GM19099 (cell line): Measurements from ENCODE around the gene EIF4ENIF1.

Source experiments
- POLR2A ChIP-seq: IDR thresholded peaks from 3 replicates; pipeline ENCODE4 v1.6.1; 2011; ENCODE audit warnings: low read depth; ENCODE audit not compliant: insufficient read length; ENCODE audit errors: extremely low read depth

The EIF4ENIF1 gene

DNA sequence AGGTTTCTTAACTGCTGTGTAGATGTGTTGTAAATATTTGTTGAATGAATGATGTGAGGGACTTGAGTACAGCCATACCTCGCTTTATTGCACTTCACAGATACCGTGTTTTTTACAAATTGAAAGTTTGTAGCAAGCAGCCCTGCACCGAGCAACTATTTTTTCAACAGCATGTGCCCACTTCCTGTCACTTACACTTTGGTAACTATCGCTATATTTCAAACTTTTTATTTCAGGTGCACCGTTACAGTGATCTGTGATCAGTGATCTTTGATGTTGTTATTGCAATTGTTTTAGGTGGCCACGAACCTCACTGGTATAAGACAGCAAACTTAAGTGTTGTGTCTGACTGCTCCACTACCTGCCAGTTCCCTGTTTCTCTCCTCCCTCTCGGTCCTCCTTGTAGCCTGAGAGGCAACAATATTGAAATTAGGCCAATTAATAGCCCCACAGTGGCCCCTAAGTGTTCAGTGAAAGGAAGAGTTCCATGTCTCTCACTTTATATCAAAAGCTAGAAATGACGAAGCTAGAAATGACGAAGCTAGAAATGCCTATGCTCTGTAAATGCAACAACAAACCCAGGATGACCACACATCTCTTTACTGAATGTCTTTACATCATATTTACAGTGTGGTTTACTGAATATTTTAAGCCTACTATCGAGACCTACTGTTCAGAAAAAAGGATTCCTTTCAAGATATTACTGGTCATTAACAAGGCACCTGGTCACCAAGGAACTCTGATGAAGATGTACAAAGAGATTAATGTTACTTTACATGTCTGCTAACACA, 7.7 kb upstream of the EIF4ENIF1 start:
- no peak for TF ChIP-seq POLR2A

DNA sequence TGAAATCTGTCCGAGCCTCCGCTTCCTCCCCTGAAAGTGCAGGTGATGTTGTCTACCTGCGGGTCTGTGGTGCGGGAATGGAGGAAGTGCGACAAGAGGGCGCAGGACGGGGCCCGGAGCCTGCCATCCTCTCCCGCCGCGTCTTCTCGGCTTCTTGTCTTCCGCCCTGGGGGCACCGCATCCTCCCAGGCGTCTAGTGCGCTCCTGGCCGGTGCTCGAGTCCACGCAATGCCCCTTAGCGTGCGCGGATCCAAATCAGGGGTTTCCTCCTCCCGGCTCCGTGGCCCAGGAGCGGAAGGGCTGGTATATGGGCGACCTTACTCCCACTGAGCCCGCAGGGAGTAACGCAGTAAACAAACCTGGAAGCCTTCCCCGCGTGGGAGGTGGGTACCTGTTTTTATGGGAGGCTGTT, 7.1 kb upstream of the EIF4ENIF1 start:
- no peak for TF ChIP-seq POLR2A

DNA sequence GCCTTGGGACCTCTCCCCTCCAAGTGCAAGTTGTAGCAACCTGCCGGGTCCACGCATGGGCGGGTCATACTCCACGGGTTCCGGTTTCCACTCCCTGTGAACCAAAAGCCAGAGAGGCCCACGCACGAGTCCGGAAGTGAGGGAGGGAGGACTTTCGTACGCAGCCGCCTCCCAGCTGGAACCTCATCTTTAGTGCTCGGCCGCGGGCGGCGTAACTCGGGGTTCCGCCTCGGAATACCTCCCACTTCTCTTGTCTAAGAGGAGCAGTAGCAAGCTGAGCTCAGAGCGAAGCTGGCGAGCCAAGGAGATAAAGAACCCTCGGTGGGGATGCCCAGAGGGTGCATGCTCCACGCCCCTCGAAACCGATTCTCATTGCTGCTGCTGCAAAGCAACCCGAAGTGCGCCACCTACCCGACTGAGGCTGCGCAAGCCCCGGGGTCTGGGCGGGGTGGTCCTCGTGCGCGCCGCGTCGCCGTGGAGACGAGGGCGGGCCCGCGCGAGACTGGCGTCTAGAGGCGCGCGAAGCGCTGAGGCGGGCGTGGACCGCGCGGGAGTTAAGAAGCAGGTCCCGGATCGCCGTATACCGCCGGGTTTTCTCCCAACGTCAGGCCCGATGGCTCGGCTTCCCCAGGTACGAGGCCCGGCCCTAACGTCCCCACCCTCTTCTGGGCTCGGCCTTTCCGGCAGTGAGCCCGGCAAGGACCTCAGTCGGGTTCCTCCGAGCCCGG, 6.5 kb upstream of the EIF4ENIF1 start, which contains the start of gene SFI1:
TSS of gene SFI1 (plus strand) at position 530 of the 728 bp plus-strand sequence. CDS start 11,749 bp downstream, outside the sequence.
- peak; percentile 76 for TF ChIP-seq POLR2A

DNA sequence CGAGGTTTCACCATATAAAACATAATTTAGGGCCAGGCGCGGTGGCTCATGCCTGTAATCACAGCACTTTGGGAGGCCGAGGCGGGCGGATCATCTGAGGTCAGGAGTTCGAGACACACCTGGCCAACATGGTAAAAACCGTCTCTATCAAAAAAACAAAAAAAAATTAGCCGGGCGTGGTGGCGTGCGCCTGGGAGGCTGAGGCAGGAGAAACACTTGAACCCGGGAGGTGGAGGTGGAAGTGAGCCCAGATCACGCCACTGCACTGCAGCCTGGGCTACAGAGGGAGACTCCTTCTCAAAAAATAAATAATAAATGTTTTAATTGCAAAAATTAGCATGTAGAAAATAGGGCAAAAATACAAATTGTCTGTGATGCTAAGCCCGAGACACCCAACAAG, 5.7 kb upstream of the EIF4ENIF1 start:
- no peak for TF ChIP-seq POLR2A

DNA sequence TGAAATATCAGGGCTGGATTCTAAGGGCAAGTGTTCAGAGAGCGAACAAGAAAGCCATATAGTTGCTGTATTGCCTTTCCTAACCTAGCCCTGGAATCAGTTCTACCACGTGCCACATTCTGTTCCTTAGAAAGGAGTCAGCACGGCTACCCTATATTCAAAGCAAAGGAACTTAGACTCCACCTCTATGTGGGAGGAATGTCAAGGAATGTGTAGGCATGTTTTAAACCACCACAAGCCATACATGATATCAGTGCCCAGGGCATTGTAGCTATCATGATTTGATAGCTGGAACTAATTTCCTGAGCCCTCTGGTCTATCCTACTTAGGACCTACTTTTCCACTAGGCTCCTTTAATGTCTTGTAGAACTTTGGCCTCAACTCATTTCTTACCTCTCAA, 2.5 kb upstream of the EIF4ENIF1 start:
- no peak for TF ChIP-seq POLR2A

DNA sequence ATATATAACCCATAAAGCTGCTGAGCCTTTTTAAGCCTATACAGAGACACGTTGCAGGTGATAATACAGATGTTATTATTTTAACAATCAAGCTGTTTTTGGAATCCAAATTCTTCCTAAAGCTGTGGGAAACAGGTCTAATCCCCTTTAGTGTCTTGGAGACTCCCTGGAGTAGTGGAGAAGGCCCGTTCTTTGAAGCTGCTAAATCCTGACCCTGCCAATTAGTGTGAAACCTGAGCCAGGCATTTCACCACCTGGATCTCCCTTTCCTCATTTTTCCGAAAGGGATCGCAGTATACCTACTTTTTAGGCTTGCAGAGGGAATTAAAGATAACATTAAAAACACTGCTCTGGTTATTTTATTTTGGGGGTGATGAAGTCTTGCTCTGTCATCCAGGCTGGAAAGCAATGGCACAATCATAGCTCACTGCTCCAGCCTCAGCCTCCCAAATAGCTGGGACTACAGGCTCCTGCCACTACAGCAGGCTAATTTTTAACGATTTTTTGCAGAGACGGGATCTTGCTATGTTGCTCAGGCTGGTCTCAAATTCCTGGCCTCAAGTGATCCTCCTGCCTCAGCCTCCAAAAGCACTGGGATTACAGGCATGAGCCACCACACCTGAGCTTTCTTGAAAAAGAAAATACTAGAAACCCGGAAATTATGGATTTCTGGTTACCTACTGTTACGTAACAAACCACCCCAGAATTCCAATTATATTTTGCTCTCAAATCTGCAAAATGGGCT, 1.7 kb upstream of the EIF4ENIF1 start:
- no peak for TF ChIP-seq POLR2A

DNA sequence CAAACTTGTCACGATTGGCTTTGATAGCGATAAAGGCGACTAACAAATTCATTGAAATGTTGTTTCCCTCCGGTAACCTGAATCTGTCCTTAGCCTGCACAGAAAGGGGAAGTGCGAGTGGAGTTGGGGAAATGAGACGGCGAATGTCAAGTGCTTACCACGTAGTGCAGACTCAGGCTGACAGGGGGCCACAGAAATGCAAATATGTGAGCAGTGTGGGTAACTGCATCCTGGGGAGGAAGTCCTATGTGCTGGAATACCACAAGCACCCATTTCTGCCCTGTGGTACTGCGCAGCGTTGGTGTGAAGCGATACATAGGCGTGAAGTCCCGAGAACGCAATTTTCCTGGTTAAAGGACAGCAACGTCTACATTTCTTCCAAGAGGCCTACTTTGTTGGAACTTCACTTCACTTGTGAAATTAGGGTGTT, 869 bp upstream of the EIF4ENIF1 start:
- peak; percentile 77 for TF ChIP-seq POLR2A

DNA sequence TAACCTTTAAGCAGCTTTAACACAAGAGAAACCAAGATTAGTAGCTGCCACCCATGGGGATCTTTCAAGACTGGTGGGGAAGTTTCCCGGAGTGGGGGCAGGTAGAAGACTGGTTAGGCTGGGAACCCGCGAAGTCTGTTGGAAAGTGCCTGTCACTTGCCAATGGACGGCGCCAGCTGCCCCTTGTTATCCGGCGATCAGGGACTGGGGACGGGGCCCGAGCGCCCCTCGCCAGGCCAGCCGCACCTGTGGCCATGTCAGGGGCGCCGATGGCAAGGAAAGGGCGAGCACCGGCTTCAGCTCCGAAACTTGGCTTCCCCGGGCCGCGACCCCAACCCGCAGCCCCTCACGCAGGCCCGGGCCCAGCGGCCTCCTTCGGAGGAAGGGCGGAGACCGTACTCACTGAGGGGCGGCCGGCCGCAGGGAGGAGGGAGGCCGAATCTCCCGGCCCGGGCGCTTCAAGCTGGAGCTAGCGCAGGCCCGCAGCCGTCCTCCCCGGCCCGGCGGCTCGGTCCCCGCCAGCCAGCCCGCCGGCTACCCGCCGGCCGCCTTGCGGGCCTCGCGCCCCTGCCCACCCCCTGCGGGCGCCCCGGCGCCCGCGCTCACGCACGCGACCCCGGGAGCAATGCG, 539 bp downstream of the EIF4ENIF1 start:
- no peak for TF ChIP-seq POLR2A

DNA sequence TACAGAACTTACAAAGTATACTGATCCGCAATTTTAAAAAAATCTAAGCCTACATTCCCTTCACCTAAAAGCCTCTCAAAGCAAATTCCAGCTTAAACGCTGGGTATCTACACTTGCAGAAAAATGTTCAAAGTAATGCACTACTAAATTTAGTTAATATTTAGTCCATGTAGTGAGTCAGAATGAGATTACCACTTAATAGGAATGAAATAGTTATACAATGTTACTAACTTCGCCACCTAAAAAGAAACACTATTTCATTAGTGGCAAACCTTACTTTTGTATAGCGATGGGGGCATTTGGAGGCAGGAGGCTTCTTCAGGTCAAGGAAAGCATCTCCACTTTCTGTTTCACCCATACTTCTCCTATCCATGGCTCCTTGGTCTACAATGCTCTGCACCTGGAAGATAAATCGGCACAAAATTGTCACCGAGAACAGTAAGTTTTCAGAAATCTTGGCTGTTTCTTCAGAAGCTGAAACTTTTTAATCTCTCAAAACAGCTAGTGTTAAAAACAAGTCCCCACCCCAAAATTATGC, 1.2 kb downstream of the EIF4ENIF1 start:
- TF ChIP-seq POLR2A = no peak

DNA sequence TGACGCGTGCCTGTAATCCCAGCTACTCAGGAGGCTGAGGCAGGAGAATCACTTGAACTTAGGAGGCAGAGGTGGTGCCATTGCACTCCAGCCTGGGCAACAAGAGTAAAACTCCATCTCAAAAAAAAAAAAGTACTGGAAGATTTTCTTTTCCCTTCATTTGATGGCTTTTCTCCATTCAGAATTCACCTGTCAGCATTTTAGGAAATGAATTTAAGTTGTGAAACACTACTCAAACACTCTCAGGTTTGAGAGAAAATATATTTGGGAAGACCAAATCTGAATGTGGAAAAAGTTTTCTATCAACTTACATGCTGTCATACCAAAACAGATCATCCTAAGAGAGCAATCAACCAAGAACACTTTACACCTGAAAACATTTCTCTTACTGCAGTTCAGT, 2.7 kb downstream of the EIF4ENIF1 start:
- TF ChIP-seq POLR2A = no peak

DNA sequence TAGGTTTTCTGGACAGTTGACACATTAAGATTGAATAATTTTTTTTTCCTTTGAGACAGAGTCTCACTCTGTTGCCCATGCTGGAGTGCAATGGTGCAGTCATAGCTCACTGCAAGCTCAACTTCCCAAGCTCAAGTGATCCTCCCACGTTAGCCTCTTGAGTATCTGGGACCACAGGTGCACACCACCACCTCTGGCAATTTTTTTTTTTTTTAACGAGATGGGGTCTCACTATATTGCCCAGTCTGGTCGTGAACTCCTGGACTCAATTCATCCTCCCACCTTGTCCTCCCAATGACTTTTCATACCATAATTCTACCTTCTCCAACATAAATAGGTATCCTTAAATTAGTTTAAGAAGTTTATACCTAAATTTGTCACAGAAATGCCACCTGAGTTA, 8.5 kb downstream of the EIF4ENIF1 start:
- no peak for TF ChIP-seq POLR2A

DNA sequence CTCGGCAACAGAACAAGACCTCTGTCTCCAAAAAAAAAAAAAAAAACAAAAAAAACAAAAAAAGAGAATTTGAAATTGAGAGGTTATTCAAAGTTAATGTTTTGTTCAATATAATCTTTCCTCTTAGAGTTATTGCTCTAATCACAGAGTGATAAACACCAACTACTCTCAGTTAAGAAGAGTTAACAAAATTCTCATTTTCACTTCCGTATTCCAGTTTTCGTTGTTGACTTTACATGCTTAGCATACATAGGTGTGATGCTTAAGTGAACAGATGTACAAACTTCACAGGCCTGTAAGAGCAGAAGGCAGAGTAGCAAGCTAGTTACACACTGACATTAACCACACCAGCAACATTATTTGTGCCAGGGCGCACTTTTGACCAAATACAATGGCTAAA, 12.3 kb downstream of the EIF4ENIF1 start:
- no peak for TF ChIP-seq POLR2A

DNA sequence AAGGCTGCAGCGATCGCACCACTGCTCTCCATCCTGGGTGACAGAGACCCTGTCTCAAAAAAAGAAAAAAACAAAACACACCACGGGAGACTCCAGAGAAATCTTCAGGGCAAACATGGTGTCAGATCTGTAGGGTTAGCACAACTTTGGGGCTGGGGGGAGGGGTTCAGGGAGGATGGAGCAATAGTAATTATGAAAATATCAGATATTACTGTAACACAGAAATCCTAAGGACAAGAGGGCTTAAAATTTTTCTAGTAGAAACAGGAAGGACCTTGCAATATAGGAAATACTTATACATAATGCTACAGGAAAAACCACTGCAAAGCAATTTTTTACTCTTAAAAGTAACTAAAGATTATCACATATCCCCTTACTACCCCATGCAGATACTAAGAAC, 13.8 kb downstream of the EIF4ENIF1 start:
- TF ChIP-seq POLR2A = no peak

DNA sequence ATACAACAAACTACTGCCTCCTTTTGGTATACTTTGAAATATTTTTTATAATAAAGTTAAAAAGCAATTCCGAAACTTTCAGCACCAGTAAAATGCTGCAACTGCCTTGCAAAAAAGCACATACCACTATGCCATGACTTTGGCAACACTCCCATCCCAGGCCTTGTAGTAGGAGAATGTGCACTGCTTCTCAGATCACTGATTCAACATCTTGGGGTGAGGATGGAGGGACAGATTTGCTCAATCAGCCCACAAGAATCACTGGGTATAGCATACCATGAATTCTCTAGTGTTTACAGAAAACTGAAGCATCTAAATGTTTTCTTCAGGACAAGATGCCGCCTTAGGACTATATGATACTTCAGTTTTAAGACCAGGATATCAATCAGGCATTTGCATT, 14.9 kb downstream of the EIF4ENIF1 start:
- no peak for TF ChIP-seq POLR2A

DNA sequence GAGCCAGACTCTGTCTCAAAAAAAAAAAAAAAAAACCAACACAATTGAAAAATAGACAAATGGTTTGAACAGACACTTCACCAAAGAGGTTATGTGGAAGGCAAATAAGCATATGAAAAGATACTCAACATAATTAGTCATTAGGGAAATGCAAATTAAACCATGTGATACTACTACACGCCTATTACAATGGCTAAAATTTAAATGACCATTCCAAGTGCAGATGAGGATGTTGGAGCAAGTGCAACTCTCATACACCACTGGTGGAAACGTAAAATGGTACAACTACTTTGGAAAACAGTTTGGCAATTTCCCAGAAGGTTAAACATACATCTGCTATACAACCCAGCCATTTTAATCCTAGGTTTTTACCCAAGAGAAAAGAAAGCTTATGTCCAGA, 24.3 kb downstream of the EIF4ENIF1 start:
- no peak for TF ChIP-seq POLR2A
